GM19099 (cell line): ENCODE measurements around the gene G3BP1.

Experiments used
- POLR2A ChIP-seq: IDR thresholded peaks from 3 replicates; pipeline ENCODE4 v1.6.1; 2011; ENCODE audit warnings: low read depth; ENCODE audit not compliant: insufficient read length; ENCODE audit errors: extremely low read depth

The G3BP1 gene

DNA sequence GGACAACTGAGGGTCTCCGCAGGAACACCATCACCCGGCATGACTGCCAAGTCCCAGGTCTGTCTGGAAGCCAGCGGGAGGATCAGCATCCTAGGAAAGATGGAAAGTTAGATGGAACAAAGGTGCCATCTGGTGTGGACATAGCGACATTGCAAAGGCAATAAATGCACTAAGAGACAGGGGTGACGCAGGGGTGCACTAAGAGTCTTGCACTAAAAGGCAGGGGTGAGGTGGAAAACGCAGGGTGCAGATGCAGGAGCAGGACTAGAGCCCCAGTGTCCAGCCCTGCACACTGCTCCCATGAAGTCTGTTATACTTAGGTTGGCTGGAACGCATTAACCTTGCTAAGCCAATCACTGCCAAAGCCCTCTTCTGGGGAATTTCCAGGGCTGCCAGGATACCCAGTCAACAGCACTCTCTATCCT is 28.9 kb upstream of the G3BP1 start:
- TF ChIP-seq POLR2A, result no peak

GRCh38 chr5:151743530-151743929 is 28.2 kb upstream of the G3BP1 start:
- no peak for TF ChIP-seq POLR2A

GRCh38 chr5:151745071-151745705 is 26.6 kb upstream of the G3BP1 start:
- TF ChIP-seq POLR2A, result no peak

GRCh38 chr5:151750121-151750520 is 21.6 kb upstream of the G3BP1 start:
- TF ChIP-seq POLR2A, result no peak

DNA sequence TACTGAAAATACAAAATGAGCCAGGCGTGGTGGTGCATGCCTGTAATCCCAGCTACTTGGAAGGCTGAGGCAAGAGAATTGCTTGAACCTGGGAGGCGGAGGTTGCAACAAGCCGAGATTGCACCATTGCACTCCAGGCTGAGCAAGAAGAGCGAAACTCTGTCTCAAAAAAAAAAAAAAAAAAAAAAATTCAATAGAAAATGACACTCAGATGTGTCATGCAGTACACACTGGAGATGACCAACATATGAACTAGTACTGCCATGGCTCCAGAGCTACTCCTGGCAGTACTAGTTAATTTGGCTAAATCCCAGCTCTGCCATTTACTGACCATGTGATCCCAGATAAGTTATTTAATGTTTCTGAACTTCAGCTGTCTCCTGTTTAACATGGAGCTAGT is 20.7 kb upstream of the G3BP1 start:
- TF ChIP-seq POLR2A, result no peak

DNA sequence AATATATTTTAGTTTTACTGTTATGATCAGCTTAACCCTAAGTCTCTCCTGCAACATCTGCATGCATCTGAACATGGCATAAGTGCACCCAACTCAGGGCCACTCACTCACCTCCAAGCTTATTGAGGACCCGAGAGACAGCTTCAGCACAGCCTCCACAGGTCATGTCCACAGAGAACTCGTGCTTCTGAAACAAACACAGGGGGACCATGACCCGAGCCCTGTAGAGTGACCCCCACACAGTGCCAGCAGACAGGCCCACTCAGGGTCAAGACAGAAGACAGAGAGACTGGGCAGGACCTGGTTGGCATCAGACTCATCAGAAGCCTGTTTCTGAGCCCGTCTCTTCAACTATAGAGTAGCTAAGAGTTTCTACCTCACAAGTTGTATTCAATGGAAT is 20.2 kb upstream of the G3BP1 start:
- no peak for TF ChIP-seq POLR2A

GRCh38 chr5:151755383-151755782 is 16.4 kb upstream of the G3BP1 start:
- TF ChIP-seq POLR2A, result no peak

DNA sequence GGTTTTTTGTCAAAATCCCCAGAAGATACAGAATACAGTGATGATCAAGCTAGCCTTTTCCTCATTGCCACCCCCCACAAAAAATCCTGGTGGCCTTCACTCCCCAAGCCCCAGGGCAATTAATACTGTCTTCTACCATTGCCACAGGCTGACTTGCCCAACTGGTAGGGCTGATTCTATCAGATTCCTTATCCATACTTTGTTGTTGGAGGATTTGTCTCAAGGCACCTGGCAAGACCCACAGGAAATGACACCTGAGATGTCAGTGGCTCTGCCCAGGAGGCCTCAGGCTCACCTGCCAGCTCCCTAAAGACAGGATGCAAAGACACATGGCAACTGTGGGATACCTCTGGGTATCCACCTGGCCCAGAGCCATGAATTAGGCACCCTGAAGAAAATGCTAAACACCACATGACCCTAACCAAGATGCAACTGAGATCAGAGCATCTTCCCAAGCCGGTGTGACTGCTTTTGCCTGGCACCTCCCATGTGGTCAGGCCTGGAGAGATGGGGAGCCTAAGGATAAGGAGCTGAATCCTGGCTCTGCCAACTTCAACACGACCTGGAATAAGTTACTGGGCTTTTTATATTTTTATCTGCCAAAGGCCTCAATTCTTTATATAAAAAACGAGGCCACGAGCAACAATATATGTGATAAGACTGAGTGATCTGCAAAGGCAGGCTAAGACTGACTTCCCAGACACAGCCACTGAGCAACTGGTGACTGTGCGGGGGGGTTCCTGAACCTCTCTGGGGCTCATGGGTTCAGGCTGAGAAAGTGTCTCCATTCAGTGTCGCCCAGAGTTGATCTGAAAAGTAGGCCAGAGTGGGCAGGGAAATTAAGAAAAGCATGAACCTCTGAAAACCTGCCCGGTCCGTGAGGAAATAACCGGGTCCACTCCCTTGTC is 14.3 kb upstream of the G3BP1 start:
- TF ChIP-seq POLR2A, result no peak

DNA sequence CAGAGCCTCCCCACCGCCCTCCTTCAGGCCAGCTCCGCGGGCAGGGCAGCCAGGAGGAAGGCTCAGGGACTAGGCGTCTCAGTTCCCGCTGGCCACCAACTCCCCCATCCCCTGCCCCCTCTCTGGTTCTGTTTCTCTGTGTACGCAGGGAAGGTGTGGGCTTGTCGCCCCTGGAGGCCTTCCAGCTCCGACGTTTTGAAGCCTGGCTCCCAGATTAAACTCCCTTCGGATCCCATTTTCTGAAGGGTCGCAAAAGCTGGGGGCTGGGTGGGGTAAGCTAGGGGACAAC is 13.7 kb upstream of the G3BP1 start:
- no peak for TF ChIP-seq POLR2A

- peak; percentile 99 for TF ChIP-seq POLR2A
Measured at GRCh38 chr5:151758430-151759241, 13.1 kb upstream of the G3BP1 start, which contains the start of gene ATOX1. Gene ATOX1, minus strand, starts transcription at chr5:151758631. Its CDS starts 80 bp downstream, at chr5:151758551.

GRCh38 chr5:151764801-151765200 is 7.0 kb upstream of the G3BP1 start:
- TF ChIP-seq POLR2A, result no peak

GRCh38 chr5:151766975-151767374 is 4.8 kb upstream of the G3BP1 start:
- no peak for TF ChIP-seq POLR2A

- peak; percentile 71 for TF ChIP-seq POLR2A
Measured at GRCh38 chr5:151770383-151771258, 1.1 kb upstream of the G3BP1 start.

- no peak for TF ChIP-seq POLR2A
Measured at GRCh38 chr5:151772029-151772845, 483 bp downstream of the G3BP1 start.
